ENCODE data around the gene RNF187.
A peak's percentile ranks its signal among the peaks of the same experiment; 100 is the strongest.

Gene RNF187

DNA sequence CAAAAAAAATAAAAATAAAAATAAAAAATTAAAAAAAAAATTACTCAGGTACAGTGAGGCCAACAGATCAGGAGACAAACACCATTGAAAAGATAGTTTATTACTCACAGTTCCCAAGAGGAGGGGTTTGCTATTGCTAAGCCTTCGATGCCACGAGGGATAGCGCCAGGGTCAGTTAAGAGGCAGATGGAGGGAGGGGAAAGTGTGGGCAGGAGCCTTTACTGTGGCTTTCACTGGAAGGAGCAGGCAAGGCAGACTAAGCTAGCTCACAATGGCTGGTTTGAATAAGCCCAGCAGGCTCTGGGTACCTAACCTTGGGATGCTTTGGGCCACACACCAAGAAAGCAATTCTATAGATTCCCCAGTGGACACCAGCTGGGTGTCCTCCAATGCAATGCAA, 12.7 kb upstream of the RNF187 start:
- Histone ChIP-seq H3K27ac (no peak overlapping the region), H3K4me3 (no peak overlapping the region)
- TF ChIP-seq, protein P1, sequence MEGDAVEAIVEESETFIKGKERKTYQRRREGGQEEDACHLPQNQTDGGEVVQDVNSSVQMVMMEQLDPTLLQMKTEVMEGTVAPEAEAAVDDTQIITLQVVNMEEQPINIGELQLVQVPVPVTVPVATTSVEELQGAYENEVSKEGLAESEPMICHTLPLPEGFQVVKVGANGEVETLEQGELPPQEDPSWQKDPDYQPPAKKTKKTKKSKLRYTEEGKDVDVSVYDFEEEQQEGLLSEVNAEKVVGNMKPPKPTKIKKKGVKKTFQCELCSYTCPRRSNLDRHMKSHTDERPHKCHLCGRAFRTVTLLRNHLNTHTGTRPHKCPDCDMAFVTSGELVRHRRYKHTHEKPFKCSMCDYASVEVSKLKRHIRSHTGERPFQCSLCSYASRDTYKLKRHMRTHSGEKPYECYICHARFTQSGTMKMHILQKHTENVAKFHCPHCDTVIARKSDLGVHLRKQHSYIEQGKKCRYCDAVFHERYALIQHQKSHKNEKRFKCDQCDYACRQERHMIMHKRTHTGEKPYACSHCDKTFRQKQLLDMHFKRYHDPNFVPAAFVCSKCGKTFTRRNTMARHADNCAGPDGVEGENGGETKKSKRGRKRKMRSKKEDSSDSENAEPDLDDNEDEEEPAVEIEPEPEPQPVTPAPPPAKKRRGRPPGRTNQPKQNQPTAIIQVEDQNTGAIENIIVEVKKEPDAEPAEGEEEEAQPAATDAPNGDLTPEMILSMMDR (IDR thresholded peaks at IDR 0.05): no peak
- no peak for DNase-seq (ENCODE audit: low spot score)

DNA sequence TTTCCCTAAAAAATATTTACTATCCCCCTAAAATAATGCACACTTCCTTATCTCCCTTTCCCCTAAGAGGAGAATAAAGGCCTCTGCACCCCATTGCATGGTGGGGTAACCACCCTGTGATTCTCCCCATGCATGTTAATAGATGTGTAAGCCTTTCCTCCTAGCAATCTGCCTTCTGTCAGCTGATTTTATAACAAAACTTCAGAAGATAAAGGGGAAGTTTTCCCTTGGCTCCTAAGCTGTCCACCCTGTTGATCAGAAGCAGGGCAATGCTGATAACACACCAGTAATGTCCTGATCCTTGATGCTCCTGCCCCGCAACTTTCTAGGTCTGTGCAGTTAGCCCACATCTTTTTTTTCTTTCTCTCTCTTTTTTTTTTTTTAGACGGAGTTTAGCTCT, 11.4 kb upstream of the RNF187 start:
- DNase-seq (ENCODE audit: low spot score): no peak
- Histone ChIP-seq H3K27ac (no peak overlapping the region), H3K4me3 (no peak overlapping the region)
- TF ChIP-seq, protein P1 (IDR thresholded peaks at IDR 0.05): no peak

DNA sequence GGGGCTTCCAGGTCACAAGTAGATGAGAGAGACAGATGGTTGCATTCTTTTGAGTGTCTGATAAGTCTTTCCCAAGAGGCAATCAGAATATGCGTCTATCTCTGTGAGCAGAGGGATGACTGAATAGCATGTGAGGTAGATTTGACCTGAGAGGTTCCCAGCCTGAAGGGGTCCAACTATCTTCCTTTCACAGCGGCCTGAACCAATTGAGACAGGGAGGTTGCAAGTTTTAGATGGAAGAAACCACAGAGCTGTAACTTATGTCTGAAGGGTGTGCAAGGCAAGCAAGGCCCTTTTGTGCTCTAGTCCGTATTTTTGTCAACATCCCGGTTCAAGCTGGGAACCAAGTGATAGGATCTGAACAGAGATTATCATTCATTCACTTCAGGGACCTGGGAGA, 9.9 kb upstream of the RNF187 start:
- Histone ChIP-seq H3K27ac (no peak overlapping the region), H3K4me3 (no peak overlapping the region)
- TF ChIP-seq, protein P1 (IDR thresholded peaks at IDR 0.05): no peak
- no peak for DNase-seq (ENCODE audit: low spot score)

DNA sequence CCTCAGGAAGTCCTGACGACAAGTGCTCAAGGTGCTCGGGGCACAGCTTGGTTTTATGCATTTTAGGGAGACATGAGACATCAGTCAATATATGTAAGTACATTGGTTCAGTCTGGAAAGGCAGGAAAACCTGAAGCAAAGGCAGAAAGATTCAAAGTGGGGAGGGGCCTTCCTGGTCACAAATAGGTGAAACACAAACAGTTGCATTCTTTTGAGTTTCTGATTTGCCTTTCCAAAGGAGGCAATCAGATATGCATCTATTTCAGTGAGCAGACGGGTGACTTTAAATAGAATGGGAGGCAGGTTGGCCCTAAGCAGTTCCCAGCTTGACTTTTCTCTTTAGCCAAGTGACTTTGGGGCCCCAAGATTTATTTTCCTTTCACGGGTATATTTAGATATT, 8.9 kb upstream of the RNF187 start:
- TF ChIP-seq, protein P1 (IDR thresholded peaks at IDR 0.05): no peak
- Histone ChIP-seq H3K4me3 (no peak overlapping the region), H3K27ac (no peak overlapping the region)
- DNase-seq (ENCODE audit: low spot score): no peak

DNA sequence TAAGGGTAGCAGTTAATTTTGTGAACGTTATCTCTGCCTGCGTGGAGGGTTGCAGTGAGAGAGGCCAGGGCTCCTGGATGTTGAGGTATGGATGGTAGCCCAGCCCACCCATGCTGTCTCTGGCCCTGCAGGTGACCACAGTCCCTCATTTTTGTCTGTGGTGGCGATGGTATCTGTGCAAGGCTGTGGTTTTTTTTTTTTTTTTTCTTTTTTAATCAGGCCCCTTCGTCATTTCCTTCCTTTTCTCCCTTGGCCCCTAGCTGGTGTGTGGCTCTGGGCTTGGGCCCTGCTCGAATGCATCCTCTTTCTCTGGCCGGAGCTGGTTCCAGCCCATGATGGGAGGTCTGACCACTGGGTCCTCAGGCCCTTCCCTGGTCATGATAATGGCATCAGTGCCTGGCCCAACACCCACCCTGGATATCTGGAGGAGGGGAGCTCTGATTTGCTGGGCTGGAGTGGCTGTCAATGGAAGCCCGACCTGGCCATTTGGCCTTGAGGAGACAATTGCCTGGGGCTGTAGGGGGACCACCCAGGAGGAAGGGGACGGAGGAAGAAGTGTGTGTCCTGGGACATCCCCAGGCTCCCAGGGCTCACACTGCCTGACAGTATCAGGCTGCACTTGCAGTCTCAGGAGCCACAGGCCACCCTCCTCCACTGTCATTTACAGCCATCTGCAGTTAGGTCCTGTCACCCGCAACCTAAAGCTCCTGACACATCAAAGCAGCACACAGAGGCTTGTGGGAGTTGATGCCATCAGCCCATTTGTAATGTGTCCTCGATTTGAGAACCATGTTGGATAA, 8.1 kb upstream of the RNF187 start:
- no peak overlapping the region for H3K4me3 ChIP-seq
- TF ChIP-seq, protein P1 (IDR thresholded peaks at IDR 0.05): no peak
- DNase-seq (ENCODE audit: low spot score): no peak
- H3K27ac ChIP-seq: peak overlapping the region in 1 of 2 donors; percentile 23

DNA sequence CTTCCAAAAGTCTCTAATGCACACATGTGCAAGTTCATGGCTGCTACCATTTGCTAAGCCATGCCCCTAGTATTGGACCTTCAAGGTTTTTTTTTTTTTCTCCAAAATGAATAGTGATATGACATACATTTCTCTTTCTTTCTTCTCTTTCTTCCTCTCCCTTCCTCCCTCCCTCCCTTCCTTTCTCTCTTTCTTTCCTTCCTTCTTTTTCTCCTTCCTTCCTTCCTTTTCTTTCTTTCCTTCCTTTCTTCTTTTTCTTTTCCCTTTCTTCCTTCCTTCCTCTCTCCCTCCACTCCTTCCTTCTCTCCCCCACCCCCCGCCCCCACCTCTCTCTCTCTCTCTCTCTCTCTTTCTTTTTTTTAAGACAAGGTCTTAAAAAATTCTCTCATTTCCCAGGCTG, 3.4 kb upstream of the RNF187 start:
- TF ChIP-seq, protein P1 (IDR thresholded peaks at IDR 0.05): no peak
- Histone ChIP-seq H3K27ac (no peak overlapping the region), H3K4me3 (no peak overlapping the region)
- no peak for DNase-seq (ENCODE audit: low spot score)
